ENCODE data around the gene YWHAH.

GRCh38 chr22:31926024-31926423 lies 18.3 kb upstream of the YWHAH start:
- TF ChIP-seq, protein P1, sequence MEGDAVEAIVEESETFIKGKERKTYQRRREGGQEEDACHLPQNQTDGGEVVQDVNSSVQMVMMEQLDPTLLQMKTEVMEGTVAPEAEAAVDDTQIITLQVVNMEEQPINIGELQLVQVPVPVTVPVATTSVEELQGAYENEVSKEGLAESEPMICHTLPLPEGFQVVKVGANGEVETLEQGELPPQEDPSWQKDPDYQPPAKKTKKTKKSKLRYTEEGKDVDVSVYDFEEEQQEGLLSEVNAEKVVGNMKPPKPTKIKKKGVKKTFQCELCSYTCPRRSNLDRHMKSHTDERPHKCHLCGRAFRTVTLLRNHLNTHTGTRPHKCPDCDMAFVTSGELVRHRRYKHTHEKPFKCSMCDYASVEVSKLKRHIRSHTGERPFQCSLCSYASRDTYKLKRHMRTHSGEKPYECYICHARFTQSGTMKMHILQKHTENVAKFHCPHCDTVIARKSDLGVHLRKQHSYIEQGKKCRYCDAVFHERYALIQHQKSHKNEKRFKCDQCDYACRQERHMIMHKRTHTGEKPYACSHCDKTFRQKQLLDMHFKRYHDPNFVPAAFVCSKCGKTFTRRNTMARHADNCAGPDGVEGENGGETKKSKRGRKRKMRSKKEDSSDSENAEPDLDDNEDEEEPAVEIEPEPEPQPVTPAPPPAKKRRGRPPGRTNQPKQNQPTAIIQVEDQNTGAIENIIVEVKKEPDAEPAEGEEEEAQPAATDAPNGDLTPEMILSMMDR (IDR thresholded peaks at IDR 0.05), result no peak
- TF ChIP-seq ZFP36 (IDR thresholded peaks at IDR 0.05; ENCODE audit: borderline replicate concordance, partially characterized antibody) (no peak), NFE2L2 (conservative IDR thresholded peaks at IDR 0.05; ENCODE audit: low read length) (no peak), POLR2A (IDR thresholded peaks at IDR 0.05; ENCODE audit: low read length) (no peak), HOXB5 (CRISPR knock-in tag; IDR thresholded peaks at IDR 0.05) (no peak), CHD4 (IDR thresholded peaks at IDR 0.05; ENCODE audit: borderline replicate concordance) (no peak), KDM1A (IDR thresholded peaks at IDR 0.05; ENCODE audit: low read depth) (no peak)

Measured in A549 (cell line).